ENCODE results near the gene TDG.

The TDG gene

DNA sequence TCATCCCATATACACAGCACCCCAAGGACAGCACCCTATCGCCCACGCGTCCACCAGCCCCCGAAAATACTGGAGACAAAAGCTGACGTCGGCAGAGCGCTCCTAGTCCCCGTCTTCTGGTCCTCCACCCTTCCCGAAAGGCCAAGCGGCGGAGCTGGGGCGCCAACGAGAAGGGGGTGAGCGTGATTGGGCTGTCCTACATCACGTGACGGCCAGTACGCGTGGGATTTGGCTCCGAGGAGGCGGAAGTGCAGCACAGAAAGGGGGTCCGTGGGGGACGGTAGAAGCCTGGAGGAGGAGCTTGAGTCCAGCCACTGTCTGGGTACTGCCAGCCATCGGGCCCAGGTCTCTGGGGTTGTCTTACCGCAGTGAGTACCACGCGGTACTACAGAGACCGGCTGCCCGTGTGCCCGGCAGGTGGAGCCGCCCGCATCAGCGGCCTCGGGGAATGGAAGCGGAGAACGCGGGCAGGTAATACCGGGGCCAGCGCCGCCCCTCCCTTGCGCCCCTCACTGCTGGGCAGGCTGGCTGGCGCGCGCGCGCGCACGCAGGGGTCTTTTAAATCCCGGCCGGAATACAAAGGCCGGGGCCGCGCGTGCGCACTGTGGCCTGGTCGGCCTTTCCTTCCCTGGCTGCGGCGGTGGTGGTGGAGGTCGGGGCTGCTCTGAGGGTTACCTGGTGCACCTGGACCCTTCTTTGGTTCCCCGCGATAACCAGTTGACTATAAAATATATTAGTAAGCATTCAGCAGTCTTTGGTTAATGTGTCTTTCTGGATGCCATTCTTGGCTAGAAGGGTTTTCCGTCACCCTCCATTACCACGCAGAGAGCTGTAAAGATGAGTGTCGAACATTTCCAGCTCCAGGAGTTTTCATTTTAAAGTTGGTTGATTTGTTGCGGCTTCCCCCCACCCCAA, at the start of gene TDG:
Gene TDG (plus strand): TSS at position 283 of the 915 bp plus-strand sequence. CDS start 166 bp downstream, at position 449.
- DNase-seq, result peak; percentile 75 to 99

DNA sequence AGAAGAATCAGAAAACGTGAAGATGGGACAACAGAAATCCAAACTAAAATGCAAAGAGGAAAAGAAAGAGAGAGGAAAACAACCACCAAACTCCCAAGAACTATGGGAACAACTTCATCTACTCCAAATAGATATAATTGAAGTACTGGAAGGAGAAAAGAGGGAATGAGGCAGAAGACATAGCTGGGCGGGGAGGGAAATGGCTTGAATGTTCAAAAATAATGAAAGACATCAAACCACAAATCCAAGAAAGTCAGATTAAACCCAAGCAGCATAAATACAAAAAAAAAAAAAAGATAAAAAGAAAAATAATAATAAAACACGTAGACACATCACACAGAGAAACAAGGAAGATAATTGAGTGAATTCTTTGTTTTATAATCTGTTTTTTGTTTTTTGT, 47.8 kb upstream of the TDG start:
- DNase-seq, result no peak

DNA sequence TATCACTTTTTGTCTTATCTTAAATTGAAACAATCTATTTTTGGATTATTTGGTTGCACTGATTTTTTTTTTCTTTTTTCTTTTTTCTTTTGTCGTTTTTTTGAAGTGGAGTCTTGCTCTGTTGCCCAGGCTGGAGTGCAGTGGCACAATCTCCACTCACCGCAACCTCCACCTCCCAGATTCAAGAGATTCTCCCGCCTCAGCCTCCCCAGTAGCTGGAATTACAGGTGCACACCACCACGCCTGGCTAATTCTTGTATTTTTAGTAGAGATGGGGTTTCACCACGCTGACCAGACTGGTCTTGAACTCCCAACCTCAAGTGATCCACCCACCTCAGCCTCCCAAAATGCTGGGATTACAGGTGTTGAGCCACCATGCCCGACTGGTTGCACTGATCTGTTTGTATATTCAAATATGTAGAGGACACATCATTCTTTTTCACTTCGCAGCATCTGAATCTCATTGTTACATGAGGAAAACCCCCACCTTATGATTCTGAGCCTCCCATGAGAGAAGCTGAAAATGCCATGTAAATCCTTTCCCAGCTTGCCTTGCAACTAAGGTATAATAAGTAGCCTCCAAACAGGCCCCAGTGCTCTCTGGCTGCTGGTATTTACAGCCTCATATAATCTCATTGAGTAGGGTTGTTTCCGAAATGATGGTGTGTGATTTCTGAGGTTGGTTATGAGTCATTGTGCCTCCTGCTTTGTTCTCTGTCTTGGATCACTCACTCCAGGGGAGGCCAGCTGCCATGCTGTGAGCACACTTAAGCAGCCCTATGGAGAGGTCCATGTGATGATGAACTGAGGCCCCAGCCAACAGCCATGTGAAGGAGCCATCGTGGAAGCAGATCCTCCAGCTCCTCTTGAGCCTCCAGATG, 40.7 kb upstream of the TDG start:
- DNase-seq, result no peak

GRCh38 chr12:103928682-103929045, 37.0 kb upstream of the TDG start:
- DNase-seq, result peak; percentile 7 to 43

DNA sequence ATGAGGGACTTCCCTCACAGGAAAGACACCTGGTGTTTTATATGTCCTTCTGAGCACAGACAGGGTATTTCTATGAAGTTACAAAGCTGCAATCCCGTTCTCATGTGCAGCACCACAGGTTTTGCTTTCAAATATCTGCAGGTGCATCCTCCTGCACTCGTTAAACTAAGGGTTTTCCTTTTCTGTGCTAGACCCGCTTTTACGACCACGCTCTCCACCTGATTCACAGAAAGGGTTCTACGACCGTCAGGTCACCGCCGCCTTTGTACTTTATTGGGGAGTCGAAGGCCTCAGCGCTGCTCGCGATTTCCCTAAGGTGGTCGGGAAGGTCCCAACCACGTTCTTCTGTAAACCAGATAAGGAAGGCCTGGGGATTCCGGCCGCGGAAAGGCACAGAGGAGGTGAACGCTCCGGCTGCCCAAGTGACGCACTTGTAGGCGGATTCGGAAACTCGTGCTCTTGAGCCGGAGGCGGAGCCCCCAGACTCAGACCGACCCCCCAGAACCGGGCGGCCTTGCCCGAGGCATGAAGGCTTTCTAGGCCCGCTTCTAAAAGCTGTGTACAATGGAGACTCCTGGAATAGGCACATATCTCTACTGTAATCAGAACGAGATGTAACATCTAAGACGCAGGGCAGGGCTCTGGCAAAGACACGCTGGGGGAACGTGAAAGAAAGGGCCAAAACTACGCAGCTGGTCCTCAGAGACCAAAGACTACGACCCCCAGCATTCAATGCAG, 36.5 kb upstream of the TDG start:
- DNase-seq, result peak in 1 of 2 donors; percentile 82

DNA sequence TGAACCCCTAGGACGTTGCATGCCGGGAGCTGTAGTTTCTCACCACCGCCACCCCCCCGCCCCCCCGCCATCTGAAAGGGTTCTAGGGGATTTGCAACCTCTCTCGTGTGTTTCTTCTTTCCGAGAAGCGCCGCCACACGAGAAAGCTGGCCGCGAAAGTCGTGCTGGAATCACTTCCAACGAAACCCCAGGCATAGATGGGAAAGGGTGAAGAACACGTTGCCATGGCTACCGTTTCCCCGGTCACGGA, 36.0 kb upstream of the TDG start:
- DNase-seq, result peak; percentile 89 to 97

GRCh38 chr12:103930034-103930786, 35.5 kb upstream of the TDG start, which contains the start of gene HSP90B1:
Gene HSP90B1, plus strand, starts transcription at chr12:103930410. Its CDS starts 106 bp downstream, at chr12:103930516.
- DNase-seq, result peak; percentile 97 to 99

GRCh38 chr12:103930787-103931735, 34.6 kb upstream of the TDG start:
- DNase-seq, result peak in 1 of 2 donors; percentile 32

GRCh38 chr12:103933237-103933636, 32.4 kb upstream of the TDG start:
- DNase-seq, result no peak

GRCh38 chr12:103936679-103937078, 29.0 kb upstream of the TDG start:
- no peak for DNase-seq

DNA sequence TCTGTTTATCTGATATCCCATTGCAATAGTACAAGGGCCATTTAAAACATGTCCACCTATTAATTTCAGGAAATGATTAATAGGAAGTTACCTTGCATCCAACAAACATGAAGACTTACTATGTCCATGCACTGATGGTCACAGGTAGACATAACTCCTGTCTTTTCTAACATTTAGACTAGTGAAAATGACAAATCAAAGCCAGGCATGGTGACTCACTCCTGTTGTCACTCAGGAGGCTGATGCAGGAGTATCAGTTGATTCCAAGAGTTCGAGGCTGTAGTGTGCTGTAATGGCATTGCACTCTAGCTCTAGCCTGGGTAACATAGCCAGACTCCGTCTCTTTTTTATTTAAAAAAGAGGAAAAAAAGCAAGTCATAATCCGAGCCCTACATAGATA, 20.7 kb upstream of the TDG start:
- no peak for DNase-seq

DNA sequence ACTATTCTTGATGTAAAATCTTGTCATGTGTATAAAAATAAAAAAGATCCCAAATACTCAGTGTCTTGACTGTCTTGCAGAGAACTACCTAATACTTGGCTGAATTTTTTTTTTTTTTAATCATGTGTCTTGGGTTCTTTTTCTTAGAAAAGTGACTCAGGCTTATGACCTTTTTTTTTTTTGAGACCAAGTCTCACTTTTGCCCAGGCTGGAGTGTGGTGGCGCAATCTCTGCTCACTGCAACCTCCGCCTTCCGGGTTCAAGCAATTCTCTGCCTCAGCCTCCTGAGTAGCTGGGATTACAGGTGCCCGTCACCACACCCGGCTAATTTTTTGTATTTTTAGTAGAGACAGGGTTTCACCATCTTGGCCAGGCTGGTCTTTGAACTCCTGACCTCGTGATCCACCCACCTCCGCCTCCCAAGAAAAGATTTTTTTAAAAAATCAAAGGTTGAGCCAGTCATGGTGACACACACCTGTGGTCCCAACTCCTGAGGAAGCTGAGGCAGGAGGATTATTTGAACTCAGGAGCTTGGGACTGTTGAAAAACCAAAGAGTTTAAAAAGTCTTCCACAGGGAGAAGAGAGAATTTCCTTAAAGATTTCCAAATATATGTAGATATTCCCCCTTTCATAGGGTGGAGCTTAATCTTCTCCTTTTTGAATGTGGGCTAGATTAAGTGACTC, 17.7 kb upstream of the TDG start:
- no peak for DNase-seq

GRCh38 chr12:103948746-103949406, 16.8 kb upstream of the TDG start:
- DNase-seq, result no peak

GRCh38 chr12:103952497-103952896, 13.2 kb upstream of the TDG start:
- no peak for DNase-seq

- DNase-seq, result no peak
Measured at GRCh38 chr12:103955811-103956508, 9.7 kb upstream of the TDG start.

DNA sequence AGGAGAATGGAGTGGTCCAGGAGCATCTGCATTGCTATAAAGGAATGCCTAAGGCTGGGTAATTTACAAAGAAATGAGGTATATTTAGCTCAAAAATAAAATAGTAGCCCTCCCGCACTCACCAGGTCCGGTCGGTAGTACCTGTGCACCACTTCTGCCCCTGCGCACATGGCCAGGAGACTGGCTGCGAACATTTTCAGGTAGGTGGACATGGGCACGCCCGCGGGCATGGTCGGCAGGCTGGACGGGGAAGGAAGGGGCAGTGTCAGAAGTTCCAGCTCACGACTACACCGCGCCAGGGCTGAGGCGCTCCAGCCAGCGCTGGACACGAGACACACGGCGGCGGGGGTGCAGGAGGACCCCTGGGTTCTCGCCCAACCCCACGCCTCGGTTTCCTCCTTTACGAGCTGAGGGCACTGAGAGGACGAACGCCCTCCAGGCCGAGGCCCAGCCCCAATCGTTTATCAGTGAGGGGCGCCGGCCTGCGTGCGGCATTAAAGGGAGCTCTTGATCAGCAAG, 9.1 kb upstream of the TDG start:
- no peak for DNase-seq

GRCh38 chr12:103957865-103958388, 7.7 kb upstream of the TDG start:
- no peak for DNase-seq

DNA sequence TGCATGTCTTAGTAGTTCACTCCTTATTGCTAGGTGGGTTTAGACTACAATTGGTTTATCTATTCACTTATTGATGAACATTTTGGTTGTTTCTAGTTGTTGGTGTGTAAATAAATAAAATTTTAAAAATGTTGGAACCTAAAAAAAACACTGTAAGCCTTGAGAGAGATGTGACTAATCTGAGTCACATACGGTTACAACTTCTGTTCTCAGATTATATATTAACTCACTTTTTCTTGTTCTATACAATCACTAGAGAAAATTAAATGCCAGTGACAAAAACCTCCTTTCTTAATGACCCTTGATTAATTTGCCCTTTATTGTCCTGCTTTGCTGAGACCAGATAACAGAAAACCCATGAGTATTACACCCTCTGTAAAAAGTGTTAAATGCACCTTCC, 7.1 kb upstream of the TDG start:
- DNase-seq, result no peak

Measured in bone marrow (tissue), 2 donors.